Measurements from ENCODE around the gene HDGF. TPM values are rescaled to one million over a fixed set of nuclear protein-coding genes. Genes with fewer than 3 reads are reported as not detected.
A peak's percentile ranks its signal among the peaks of the same experiment; 100 is the strongest.

Gene HDGF
- total and polyA plus RNA-seq, 2 experiments from 2014 or later, result 106 to 251 TPM

- Mint-ChIP-seq H3K36me3 (ENCODE audit: low read depth) (peaks cover 56% of the 10 kb centered on the region), H3K27ac (peak overlapping the region; percentile 100), H3K4me1 (peaks cover 63% of the 10 kb centered on the region), H3K27me3 (ENCODE audit: insufficient read depth, low read depth, poor library complexity) (peaks cover 33% of the 10 kb centered on the region), H3K9me3 (no peaks in the 10 kb centered on the region; the same call in 1 of the 3 replicates), H3K4me3 (peak overlapping the region; percentile 89; the same call in 2 of the 3 replicates)
- H4K20me1 ChIP-seq (replicated peaks; ENCODE audit: insufficient read depth), result peaks cover 16% of the 10 kb centered on the region
- peaks cover 5% of the 10 kb centered on the region; the same call in 1 of the 2 replicates for H3K36me3 ChIP-seq (ENCODE audit: insufficient read depth)
- H3K79me2 ChIP-seq (replicated peaks; ENCODE audit: insufficient read depth), result peaks cover 50% of the 10 kb centered on the region
- H3F3A ChIP-seq (replicated peaks; ENCODE audit: low read depth), result peaks cover 44% of the 10 kb centered on the region
- peak overlapping the region; percentile 85; the same call in 1 of the 2 replicates for H3K27ac ChIP-seq (ENCODE audit: low read depth)
- no peak overlapping the region for H2AFZ ChIP-seq
- H3K4me1 ChIP-seq (ENCODE audit: insufficient read depth), result peaks cover 62% of the 10 kb centered on the region
- DNase-seq (ENCODE audit: low spot score) (no peak), ATAC-seq (no peak)
- no peak overlapping the region for H3K4me2 ChIP-seq
- no peaks in the 10 kb centered on the region for H3K9me2 ChIP-seq (ENCODE audit: insufficient read depth)
- H3K27me3 ChIP-seq (ENCODE audit: insufficient read depth), result no peaks in the 10 kb centered on the region
- TF ChIP-seq CREB1 (CRISPR knock-in tag; IDR thresholded peaks at IDR 0.05; ENCODE audit: low read depth), result no peak
- TF ChIP-seq POLR2AphosphoS5 (IDR thresholded peaks at IDR 0.05; ENCODE audit: low read depth), result no peak
- no peak for TF ChIP-seq CTCF (conservative IDR thresholded peaks at IDR 0.05; ENCODE audit: low read depth in 2 of 2)
- no peak for TF ChIP-seq JUNB (IDR thresholded peaks at IDR 0.05; ENCODE audit: unreplicated experiment)
- TF ChIP-seq EZH2 (IDR thresholded peaks at IDR 0.05; ENCODE audit: low read depth, unreplicated experiment), result no peak
- no peak for TF ChIP-seq NANOG (IDR thresholded peaks at IDR 0.05; ENCODE audit: borderline replicate concordance)
- no peak for TF ChIP-seq ETS1 (IDR thresholded peaks at IDR 0.05)
- TF ChIP-seq ZNF114 (CRISPR knock-in tag; IDR thresholded peaks at IDR 0.05), result no peak
- TF ChIP-seq ZNF331 (CRISPR knock-in tag; IDR thresholded peaks at IDR 0.05; ENCODE audit: low read depth), result no peak
- TF ChIP-seq ZNF462 (CRISPR knock-in tag; IDR thresholded peaks at IDR 0.05), result no peak
- TF ChIP-seq EZH2phosphoT487 (IDR thresholded peaks at IDR 0.05; ENCODE audit: unreplicated experiment), result no peak
- H3K4me3 ChIP-seq, result no peak overlapping the region
These were observed 6.6 kb downstream of the HDGF start for GRCh38 chr1:156744786-156745419.

Data from GM23338 (cell line).